Activated gamma-delta T cell (primary cell): ENCODE measurements around the gene PAGR1.

Source experiments
- DNase-seq: peaks from one replicate; lab custom pipeline; 2025; lab: John Stamatoyannopoulos, UW

PAGR1 gene

DNA sequence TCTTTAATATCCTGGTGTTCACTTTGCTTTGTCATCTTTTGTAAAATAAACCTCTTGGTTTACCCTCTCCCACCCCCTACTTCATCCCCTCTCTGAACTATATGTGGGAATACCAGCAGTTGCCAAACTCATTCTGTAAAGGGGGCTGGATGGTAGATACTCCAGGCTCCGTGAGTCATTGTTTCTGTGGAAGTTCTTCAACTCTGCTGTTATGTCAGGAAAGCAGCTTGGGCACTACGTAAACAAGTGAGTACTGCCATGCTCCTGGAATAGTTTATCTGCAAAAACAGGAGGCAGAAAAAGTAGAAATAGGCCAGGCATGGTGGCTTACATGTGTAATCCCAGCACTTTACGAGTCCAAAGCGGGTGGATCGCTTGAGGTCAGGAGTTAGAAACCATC is 21.9 kb downstream of the PAGR1 start:
- no peak for DNase-seq

DNA sequence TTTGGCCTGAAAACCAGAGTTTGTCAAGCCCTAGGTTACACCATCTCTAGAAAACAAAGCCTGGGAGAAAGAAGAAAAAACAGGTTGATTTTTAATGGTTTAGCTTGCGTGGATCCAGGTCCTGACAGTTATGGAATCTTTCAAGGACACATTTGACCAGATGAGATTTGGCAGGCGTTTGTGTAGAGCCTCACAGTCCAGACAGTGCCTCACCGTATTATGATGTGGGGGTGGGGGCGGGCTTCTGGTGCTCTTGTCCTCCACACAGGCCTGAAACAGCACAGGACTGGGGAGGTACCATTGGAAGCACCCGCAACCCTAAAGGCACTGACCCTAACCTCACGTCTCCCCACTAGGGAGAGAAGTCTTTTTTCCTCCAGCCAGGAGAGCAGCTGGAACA is 23.9 kb downstream of the PAGR1 start:
- DNase-seq: no peak

DNA sequence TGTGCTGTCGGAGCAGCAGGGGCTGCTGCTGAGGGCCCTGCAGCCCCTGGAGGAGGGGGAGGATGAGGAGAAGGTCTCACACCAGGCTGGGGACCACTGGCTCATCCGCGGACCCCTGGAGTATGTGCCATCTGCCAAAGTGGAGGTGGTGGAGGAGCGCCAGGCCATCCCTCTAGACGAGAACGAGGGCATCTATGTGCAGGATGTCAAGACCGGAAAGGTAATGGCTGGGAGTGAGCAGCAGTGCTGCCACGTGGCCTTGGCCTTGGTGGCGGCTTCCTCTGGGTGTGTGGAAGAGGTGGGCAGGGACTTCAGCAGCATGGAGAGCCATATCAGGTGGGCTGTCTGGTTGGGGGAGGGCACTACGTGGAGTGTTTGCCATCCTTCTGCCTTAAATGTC is 24.3 kb downstream of the PAGR1 start:
- DNase-seq: no peak

DNA sequence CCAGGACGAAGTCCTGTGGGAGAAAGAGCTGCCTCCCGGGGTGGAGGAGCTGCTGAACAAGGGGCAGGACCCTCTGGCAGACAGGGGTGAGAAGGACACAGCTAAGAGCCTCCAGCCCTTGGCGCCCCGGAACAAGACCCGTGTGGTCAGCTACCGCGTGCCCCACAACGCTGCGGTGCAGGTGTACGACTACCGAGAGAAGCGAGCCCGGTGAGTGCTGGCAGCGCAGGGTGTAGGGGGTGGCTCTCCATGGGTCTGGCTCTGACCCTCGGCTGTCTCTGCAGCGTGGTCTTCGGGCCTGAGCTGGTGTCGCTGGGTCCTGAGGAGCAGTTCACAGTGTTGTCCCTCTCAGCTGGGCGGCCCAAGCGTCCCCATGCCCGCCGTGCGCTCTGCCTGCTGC is 25.7 kb downstream of the PAGR1 start:
- DNase-seq: no peak

DNA sequence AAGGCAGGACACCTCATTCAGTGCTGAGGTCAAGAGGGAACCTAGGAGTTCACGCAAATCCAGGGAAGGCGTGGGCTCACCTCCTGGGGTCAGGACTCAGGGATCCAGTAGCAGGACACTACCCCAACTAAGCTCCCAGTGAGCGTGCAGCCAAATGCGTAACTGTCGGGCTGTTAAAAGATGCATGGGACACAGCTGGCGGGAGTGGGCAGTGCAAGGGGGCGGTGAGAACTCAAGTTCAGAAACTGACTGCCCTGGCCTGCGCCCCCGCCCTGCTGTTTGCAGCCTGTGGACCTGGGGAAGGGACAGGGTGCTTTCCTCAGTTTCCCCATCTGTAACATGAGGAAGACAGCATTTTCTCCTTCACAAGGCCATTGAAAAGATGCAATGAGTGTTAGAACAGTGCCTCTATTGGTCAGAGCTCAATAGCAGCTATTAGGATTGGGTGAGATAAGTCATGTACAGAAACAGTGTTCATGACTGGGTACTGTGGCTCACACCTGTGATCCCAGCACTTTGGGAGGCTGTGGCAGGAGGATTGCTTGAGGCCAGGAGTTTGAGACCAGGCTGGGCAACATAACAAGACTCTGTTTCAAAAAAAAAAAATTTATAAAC is 26.9 kb downstream of the PAGR1 start:
- DNase-seq: no peak

DNA sequence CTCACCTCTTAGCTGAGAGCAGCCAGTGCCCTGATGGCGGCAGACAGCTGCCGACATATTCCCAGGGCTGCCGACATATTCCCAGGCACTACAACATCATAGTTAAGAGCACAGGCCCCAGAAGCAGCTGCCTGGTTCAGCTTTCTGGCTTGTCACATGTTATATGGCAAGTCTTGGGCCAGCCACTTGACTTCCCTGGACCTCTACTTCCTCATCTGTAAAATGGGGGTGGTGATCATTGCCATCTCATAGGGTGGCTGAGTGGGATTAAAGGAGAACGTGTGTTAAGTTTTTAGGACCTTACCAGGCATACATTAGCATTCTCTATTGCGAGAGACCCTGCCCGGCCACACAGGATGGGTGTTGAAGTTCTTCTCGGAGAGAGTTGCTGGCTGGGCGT is 28.0 kb downstream of the PAGR1 start:
- no peak for DNase-seq

DNA sequence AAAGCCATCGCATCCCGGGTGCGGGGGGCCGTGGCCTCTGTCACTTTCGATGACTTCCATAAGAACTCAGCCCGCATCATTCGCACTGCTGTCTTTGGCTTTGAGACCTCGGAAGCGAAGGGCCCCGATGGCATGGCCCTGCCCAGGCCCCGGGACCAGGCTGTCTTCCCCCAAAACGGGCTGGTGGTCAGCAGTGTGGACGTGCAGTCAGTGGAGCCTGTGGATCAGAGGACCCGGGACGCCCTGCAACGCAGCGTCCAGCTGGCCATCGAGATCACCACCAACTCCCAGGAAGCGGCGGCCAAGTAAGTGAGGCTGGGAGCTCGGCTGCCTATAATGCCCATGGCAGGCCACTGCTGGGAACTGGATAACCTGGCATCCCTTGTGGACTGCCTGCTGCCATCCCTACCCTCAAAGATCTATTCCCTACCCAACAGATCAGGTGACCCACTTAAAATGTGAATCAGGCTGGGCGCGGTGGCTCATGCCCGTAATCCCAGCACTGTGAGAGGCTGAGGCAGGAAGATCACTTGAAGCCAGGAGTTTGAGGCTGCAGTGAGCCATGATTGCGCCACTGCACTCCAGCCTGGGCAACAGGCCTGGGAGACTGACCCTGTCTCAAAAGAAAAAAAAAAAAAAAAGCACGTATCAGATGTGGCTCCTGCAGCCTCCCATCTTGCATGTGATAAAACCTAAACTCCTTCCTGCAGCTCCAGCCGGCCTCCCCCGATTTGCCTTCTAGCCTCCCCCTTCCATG is 28.8 kb downstream of the PAGR1 start:
- no peak for DNase-seq

DNA sequence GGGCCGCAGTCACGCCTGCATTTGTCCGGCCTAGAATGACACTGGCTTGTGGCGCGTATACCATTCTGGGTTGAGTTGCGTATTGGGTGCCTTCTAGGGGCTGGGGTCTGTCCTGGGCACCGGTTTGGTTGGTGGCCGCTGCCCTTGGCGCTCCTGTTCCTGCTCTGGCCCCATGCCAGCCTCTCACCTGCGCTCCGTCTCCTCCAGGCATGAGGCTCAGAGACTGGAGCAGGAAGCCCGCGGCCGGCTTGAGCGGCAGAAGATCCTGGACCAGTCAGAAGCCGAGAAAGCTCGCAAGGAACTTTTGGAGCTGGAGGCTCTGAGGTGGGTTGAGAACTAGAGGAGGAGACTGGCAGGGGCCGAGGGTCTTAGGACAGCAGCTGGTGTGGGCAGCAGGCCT is 29.7 kb downstream of the PAGR1 start:
- DNase-seq: no peak

DNA sequence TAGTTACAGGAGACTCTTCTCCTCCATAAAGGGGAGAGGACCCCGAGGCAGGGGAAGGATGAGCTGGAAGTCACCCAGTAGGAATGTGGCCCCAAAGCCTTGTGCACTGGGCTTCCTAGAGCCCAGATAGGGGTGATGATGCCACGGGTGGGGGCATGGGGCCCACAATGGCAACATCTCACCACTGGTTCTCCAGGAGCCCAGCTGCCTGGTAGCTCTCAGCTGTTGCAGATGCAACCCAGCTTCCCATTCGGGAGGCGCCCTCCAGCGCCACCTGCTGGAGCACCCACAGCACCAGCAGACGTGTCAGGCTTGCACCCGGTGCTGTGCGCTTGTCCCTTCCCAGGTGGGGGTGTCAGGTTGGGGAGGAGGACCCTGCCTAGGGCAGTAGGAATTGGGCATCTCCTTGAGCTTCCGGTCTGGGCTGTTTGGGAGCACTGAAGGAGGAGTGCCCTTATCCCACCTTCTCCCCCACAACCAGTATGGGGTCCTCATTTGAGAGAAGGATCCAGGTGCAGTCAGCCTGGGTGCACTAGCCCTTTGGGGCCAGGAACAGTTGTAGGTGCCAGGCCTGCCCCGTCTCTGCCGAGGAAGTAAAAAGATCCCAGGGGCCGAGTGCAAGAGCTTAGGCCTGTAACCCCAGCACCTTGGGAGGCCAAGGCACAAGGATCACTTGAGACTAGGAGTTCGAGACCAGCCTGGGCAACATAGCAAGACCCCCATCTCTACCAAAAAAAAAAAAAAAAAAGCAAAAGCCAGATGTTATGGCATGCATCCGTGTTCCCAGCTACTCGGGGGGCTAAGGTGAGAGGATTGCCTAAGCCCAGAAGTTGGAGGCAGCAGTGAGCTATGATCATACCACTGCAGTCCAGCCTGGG is 32.7 kb downstream of the PAGR1 start:
- DNase-seq: peak; percentile 54

DNA sequence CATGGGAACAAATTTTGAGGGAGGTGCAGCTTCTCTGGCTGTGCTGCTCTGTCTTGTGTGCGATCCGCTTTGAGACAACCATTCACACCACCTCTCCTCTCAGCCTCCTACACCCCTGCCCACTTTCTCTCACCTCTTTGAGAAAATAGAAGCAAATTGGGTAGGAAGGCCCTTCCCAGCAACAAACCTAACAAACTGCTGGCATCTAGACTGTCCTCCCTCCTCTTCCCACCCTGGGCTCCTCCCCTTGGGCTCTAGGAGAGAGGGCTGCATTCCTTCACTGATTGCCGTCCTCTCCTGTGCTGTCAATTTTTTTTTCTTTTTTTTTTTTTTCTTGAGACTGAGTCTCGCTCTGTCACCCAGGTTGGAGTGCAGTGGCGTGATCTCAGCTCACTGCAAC is 33.6 kb downstream of the PAGR1 start:
- no peak for DNase-seq

DNA sequence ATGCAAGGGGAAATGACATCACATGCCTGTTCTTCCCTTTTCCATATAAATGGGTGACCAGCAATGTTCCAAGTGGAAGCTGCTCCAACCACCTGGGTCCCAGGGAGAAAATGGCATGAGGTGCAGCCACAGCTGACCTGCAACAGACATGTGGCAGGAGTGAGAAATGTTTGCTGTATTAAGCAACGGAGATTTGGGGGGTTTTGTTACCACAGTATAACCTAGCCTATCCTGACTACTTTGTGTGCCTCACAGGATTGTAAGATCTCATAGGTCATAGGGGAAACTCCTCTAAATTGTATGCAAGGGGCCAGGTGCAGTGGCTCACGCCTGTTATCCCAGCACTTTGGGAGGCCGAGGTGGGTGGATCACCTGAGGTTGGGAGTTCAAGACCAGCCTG is 35.0 kb downstream of the PAGR1 start:
- DNase-seq: no peak

DNA sequence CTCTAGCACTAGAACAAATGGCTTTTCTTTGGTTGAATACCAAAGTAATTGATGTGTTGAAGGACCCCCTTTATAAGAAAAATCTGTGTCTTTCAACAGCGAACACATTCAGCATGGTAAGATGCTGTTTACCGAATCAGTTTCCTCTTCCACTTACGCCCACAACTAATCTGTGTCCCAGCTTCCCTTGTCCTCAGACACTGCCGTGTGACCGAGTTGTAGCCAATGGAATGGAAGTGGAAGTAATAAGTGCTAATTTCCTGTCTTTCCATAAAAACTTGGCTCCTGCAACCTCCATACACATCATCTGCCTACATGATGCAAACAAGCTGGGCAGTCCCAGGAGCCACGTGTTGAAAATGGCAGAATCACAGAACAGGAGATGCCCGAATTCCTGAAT is 36.7 kb downstream of the PAGR1 start:
- no peak for DNase-seq

DNA sequence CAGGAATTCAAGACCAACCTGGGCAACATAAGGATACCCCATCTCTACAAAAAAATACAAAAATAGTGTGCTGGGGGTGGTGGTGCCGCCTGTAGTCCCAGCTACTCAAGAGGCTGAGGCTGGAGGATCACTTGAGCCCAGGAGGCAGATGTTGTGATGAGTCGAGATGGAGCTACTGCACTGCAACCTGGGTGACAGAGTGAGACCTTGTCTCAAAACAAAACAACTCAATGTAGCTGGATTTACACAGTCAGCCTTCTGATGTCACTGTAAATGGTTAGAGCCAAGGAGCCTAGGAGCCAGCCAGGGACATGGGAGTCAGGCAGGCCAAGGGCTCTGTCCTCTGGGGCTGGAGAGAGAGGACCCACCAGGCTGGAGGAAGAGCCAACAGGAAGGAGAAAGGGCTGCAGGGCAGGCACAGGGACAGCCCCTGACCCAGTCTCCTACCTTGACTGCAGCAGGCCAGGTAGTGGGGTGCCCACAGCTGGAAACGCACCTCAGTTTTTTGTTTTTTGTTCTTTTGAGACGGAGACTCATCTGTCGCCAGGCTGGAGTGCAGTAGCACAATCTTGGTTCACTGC is 38.7 kb downstream of the PAGR1 start:
- DNase-seq: no peak

DNA sequence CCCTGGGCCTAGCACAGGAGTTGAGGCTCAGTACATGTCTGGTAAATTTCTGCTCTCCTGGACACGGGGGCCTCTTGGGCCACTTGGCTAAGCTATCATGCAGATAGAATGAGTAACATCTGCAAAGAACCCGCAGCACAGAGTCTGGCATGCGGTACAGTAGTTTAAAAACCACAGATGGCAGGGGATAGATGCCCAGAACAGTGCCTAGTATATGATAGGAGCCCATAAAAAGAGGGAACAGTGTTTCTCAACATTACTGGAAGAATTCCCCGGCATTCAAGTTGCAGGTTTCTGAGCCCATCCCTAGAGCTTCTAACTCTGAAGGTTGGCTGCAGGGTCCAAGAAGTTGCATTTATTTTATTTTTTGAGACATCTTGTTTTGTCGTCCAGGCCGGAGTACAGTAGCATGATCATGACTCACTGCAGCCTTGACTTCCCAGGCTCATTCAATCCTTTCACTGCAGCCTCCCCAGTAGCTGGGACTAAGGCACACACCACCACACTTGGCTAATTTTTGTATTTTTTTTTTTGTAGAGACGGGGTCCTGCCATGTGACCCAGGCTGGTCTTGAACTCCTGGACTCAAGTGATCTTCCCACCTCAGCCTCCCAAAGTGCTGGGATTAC is 41.3 kb downstream of the PAGR1 start:
- DNase-seq: no peak

DNA sequence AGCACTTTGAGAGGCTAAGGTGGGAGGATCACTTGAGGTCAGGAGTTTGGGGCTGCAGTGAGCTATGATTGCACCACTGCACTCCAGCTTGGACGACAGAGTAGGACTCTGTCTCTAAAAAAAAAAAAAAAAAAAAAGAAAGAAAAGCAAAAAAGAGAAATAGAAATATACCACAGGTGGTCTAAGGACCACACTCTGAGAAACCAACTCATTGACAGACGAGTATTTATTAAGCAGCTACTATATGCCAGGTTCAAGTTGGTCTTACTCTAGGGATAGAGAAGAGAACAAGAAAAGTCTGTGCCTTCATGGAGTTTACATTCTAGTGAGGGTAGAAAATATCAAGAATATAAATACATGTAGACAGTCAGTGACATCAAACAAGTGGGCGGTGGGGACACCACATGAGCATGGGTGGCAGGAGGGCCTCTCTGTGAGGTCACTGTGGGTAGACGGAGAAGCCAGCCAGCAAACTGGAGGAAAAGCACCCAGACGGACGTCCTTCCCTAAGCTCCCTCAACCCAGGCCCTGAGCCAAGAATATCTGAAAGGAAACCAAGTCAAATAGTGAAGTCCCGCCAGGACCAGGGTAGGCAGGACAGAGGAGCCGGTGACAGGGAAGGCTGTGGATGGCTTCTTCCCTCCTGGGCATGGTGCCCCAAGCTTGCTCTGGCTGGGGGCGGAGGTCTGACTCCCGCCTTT is 42.3 kb downstream of the PAGR1 start:
- DNase-seq: no peak

DNA sequence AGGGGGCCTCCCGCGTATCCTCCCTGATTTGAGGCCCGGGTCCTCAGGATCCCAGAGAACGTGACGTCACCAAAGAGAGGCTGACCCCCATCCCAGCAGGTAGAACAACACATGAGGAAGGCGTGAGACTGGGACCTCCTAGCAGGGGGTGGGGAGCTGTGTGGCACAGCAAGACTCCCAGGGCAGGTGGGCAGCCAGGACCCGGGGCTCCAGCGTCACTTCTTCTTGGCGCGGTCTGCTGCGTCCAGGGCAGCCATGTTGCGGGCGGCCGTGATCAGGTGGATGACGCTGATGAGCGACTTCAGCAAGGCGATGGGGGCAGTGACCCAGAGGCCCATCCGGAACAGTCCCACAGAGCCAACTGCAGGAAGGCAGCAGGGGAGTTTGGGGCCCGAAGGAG is 43.0 kb downstream of the PAGR1 start:
- DNase-seq: no peak

DNA sequence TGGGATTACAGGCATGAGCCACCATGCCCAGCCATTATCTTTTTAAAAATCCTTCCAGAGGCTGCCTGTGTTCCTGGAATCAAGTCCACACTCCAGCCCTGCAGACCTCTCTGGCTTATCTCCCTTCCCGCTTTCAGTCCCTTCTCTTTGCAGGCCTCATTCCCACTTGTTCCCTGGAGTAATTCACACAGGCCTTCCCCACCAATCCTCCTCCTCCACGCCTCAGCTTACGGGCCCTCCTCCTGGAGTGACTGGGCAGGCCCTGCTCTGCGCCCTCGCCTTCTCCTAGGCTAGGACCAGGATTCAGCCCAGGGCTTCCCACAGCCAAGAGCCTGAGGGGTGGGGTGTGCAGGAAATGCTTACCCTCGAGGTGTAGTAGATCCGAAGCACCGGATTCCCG is 44.3 kb downstream of the PAGR1 start:
- DNase-seq: no peak

DNA sequence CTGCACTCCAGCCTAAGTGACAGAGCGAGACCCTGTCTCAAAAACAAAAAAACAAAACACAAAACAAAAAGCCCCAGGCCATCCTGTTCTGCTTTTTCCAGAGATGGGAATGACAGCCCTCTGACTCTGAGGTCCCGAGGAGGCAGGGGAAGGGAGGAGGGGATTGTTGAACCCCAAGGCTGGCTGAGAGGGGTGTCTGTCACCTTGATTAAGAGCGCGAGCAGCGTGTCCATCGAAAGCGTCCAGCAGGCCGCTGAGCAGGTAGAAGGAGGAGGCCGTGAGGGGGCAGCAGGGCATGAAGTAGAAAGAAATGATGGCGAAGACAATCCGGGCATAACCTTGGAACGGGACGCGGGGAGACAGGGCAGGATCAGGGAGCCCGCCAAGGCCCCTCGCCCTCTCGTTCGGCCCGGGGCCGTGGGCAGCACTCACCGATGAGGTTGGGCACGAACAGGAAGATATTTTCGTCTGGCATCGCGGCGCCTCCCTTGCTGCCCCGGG is 46.5 kb downstream of the PAGR1 start:
- DNase-seq: no peak

DNA sequence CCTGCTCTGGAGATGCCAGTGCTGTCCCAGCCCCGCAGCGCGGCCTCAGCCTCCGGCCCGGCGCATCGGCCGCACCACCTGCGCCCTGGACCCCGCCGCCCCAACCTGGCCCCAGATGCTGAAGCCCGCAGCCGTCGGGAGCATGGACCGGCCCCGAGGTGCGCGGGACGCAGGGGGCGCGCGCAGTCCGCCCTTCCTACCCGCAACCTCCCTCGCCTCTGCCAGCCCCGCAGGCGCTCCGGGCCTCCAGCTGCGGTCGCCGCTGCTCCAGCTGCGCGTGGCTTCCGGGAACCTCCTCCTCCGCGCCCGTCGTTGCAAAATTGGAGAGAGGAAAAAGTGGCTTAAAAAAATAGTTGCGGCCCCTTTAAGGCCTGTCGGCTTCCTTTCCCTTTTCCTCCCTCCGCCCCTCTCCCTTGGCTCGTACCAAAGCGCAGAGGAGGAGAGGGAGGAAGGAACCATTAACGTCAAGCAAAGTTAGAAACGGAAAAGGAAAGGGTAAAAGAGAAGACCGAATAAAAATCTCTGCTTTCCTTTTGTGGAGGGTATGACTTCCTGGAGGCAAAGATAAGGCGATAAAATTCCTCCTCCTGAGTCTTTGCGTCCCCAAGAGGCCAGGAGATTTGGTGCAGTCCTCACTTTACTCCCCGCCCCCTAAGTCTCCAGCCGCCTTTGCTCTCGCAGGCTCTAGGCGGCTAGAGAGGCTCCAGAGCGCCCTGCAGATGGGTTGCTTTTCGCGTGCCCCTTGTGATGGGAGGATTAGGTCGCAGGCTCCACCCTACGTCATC is 47.1 kb downstream of the PAGR1 start, which contains the start of gene CDIPT:
Gene CDIPT, minus strand, starts transcription at position 343 of the 785 bp plus-strand sequence. CDS start 369 bp downstream, outside the sequence.
- peak; percentile 45 for DNase-seq

DNA sequence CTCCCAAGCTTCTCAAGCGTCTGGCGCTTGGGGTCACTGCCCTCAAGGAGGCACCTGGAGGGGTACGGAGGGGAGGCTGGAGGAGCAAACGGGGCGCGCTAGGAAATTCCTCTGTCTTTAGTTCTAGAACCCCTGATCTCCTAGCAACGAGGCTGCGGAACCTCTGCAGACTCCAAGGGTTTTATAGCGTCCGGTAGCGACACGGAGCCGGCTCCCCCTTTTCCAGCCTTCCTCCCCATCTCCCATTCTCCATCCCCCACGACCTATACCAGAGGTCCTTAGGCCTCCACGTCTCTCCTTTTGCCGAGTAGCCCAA is 47.7 kb downstream of the PAGR1 start:
- no peak for DNase-seq
